ENCODE measurements around the gene DOCK10.

DOCK10 gene

DNA sequence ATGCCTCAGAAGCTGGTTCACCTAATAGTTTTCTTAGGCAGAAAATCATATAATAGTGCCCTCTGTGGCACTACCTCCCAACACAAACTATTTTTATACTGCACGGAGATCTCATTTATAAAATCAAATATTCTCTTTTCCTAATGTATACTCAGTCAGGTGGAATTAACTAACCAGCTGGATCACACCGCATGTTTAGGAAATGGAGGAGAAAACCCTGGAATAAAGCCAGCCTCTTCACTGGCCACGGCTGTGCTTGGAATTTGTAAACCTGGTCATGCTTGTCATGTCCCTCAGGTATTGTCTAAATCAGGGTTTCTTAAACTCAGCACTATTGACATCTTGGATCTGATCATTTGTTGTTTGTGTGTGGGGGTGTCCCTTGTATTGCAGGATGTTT lies 85.6 kb downstream of the DOCK10 start:
- no peak for DNase-seq (ENCODE audit: extremely low read depth, low read depth)
- no peak overlapping the region for H3K4me3 ChIP-seq (replicated peaks; ENCODE audit: low read depth, low read length)
- TF ChIP-seq, protein P1, sequence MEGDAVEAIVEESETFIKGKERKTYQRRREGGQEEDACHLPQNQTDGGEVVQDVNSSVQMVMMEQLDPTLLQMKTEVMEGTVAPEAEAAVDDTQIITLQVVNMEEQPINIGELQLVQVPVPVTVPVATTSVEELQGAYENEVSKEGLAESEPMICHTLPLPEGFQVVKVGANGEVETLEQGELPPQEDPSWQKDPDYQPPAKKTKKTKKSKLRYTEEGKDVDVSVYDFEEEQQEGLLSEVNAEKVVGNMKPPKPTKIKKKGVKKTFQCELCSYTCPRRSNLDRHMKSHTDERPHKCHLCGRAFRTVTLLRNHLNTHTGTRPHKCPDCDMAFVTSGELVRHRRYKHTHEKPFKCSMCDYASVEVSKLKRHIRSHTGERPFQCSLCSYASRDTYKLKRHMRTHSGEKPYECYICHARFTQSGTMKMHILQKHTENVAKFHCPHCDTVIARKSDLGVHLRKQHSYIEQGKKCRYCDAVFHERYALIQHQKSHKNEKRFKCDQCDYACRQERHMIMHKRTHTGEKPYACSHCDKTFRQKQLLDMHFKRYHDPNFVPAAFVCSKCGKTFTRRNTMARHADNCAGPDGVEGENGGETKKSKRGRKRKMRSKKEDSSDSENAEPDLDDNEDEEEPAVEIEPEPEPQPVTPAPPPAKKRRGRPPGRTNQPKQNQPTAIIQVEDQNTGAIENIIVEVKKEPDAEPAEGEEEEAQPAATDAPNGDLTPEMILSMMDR (IDR thresholded peaks at IDR 0.05; ENCODE audit: low read depth, low read length, missing control alignments), result no peak

- TF ChIP-seq, protein P1 (IDR thresholded peaks at IDR 0.05; ENCODE audit: low read depth, low read length, missing control alignments), result no peak
- H3K4me3 ChIP-seq (replicated peaks; ENCODE audit: low read depth, low read length), result no peak overlapping the region
- no peak for DNase-seq (ENCODE audit: extremely low read depth, low read depth)
These were observed 87.3 kb downstream of the DOCK10 start for GRCh38 chr2:224954980-224955379.

DNA sequence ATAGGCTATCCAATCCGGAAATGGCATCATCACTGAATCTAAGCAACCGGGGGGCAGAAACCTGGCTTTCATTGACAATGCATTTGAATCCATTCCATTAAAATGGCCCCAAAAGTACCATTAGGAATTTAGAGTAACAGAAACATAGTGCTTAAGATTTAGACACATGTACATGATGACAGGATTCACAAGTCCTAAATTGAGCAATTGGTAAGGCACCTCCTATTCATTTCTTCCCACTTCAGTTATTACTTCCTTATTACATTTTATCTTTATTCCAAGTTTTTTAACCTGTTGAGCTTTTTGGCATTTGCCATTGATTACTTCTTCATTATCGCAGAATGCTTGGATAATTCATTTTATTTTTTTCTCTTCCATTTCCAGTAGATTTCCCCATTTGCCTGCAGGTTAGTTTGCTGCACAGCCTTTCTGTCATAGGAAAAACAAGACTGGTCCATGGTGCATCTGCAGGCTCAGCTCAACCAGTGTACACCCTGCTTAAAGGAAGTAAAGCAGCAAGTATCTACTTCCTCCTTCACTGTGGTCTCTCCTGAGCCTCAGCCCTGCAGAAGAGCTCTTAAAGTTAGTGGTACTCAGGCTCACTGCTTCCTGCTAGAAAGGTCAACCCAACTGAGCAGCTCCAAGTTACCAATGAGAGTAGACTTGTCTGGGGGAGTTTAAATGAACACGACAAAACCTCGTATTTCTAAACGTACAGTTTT lies 89.2 kb downstream of the DOCK10 start:
- TF ChIP-seq, protein P1 (IDR thresholded peaks at IDR 0.05; ENCODE audit: low read depth, low read length, missing control alignments), result no peak
- DNase-seq (ENCODE audit: extremely low read depth, low read depth), result no peak
- H3K4me3 ChIP-seq (replicated peaks; ENCODE audit: low read depth, low read length), result no peak overlapping the region

GRCh38 chr2:224951723-224952481 lies 90.4 kb downstream of the DOCK10 start:
- TF ChIP-seq, protein P1 (IDR thresholded peaks at IDR 0.05; ENCODE audit: low read depth, low read length, missing control alignments), result no peak
- DNase-seq (ENCODE audit: extremely low read depth, low read depth), result no peak
- H3K4me3 ChIP-seq (replicated peaks; ENCODE audit: low read depth, low read length), result no peak overlapping the region

DNA sequence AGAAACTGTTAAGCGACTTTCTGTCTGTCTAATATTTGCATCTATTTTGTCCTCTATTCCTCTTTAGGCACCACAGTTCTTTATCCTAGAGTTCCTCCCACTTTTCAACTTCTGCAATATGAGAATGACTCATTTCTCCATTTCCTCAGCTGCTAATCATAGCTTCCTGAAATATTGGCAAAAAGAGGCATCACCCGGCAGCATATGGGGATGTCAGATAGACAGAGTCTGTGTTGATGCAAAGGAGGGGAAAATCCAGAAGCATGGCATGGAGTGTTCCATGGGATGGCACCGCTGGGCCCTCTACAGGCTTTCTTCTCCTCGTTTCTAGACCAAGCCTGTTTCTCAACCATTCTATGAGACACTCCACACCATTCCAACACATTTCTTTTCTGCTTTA lies 93.4 kb downstream of the DOCK10 start:
- peak; percentile 37 for DNase-seq (ENCODE audit: extremely low read depth, low read depth)
- H3K4me3 ChIP-seq (replicated peaks; ENCODE audit: low read depth, low read length), result no peak overlapping the region
- TF ChIP-seq, protein P1 (IDR thresholded peaks at IDR 0.05; ENCODE audit: low read depth, low read length, missing control alignments), result no peak

DNA sequence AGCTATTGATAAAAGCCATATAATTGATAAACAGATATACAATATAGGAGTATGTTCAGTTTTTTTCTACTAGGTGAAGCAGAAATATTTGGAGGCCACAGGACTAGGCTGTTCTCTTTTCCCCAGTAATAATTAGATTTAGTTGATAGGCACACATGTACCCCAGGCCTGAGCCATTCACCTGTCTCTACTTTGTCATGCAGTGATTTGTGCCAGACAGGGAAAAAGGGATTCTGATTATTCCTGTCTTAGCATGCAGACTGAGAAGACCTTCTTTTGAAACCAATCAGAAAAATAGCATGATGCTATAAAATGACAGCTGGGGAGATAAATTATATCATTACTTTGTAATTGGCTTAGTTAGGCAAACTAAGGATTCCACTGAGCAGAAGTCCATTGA lies 94.3 kb downstream of the DOCK10 start:
- DNase-seq (ENCODE audit: extremely low read depth, low read depth), result no peak
- TF ChIP-seq, protein P1 (IDR thresholded peaks at IDR 0.05; ENCODE audit: low read depth, low read length, missing control alignments), result no peak
- H3K4me3 ChIP-seq (replicated peaks; ENCODE audit: low read depth, low read length), result no peak overlapping the region
